K562 (cell line): ENCODE results near the gene EEF1AKMT4. TPM values are rescaled to one million over a fixed set of nuclear protein-coding genes. Genes with fewer than 3 reads are reported as not detected.

Source experiments
- CBFA2T3 ChIP-seq: fragments of 450-650 bp; IDR thresholded peaks from 2 replicates; pipeline ENCODE4 v1.6.1; 2017
- CTCF ChIP-seq, 3 experiments: IDR thresholded peaks in 2 of 3; conservative IDR thresholded peaks in 1 of 3; 2 replicates each; pipeline ENCODE4 v1.5.1; 2011 to 2012; ENCODE audit warnings: low read length in 3 of 3, mild to moderate bottlenecking in 3 of 3, control low read depth in 2 of 3, improper control_type of control experiment in 1 of 3, inconsistent platforms in 1 of 3, low read depth in 1 of 3, mixed read lengths in 1 of 3, moderate library complexity in 1 of 3; ENCODE audit not compliant: insufficient read depth in 2 of 3
- GMEB1 ChIP-seq: fragments of 250-450 bp; sonication (Bioruptor Pico); IDR thresholded peaks from 2 replicates; pipeline ENCODE4 v1.4.0; 2020; ENCODE audit warnings: mild to moderate bottlenecking
- NR2F6 ChIP-seq: fragments of 450-650 bp; formaldehyde crosslinking; IDR thresholded peaks from 2 replicates; pipeline ENCODE4 v1.4.0; 2020; ENCODE audit warnings: mild to moderate bottlenecking
- NR4A1 ChIP-seq, 2 experiments: fragments of 250-450 bp in 1 of 2; fragments of 450-650 bp in 1 of 2; sonication (Bioruptor Pico) in 1 of 2; IDR thresholded peaks; 2 replicates each; pipeline versions ENCODE4 v1.4.0 to v1.6.1; 2016 to 2020; ENCODE audit warnings: mild to moderate bottlenecking in 2 of 2, missing compliant biosample characterization in 1 of 2, missing genetic modification characterization in 1 of 2, moderate library complexity in 1 of 2
- PBX2 ChIP-seq, 2 experiments: IDR thresholded peaks in 1 of 2; conservative IDR thresholded peaks in 1 of 2; 2 replicates each; pipeline ENCODE4 v1.6.1; 2016; ENCODE audit warnings: low read depth in 2 of 2, mild to moderate bottlenecking in 1 of 2, missing compliant biosample characterization in 1 of 2, missing genetic modification characterization in 1 of 2, moderate library complexity in 1 of 2
- POLR2B ChIP-seq: fragments of 450-650 bp; IDR thresholded peaks from 2 replicates; pipeline ENCODE4 v1.6.1; 2018; ENCODE audit warnings: low read depth; ENCODE audit not compliant: partially characterized antibody
- PYGO2 ChIP-seq: fragments of 450-650 bp; IDR thresholded peaks from 2 replicates; pipeline ENCODE4 v1.6.1; 2016; ENCODE audit warnings: mild to moderate bottlenecking, missing genetic modification characterization, moderate library complexity, missing compliant biosample characterization
- TRIM25 ChIP-seq: fragments of 450-650 bp; IDR thresholded peaks from 2 replicates; pipeline ENCODE4 v1.7.0; 2016; ENCODE audit warnings: borderline replicate concordance
- ZBTB34 ChIP-seq: fragments of 250-450 bp; sonication (Bioruptor Pico); IDR thresholded peaks from 2 replicates; pipeline ENCODE4 v1.8.0; 2021; ENCODE audit warnings: mild to moderate bottlenecking, moderate library complexity
- ZFP1 ChIP-seq: fragments of 450-650 bp; formaldehyde crosslinking; IDR thresholded peaks from 2 replicates; pipeline ENCODE4 v1.4.0; 2020; ENCODE audit warnings: mild to moderate bottlenecking, mixed read lengths
- ZNF696 ChIP-seq: fragments of 250-450 bp; sonication (Bioruptor Pico); conservative IDR thresholded peaks from 2 replicates; pipeline ENCODE4 v1.4.0; 2020; ENCODE audit warnings: mild to moderate bottlenecking, moderate library complexity
- polyA plus RNA-seq, 8 experiments: library from polyadenylated mRNA; depleted of rRNA in 4 of 8; stranded (reverse) in 5 of 8; unstranded in 3 of 8; fragments of >200 nt; fragmentation: Nextera tagmentation in 2 of 8; fragmentation: Illumina TruSeq in 1 of 8; extraction: Ambion mirVana in 2 of 8; extraction: Trizol in 1 of 8; gene quantifications; 2 replicates each; pipeline versions ENCODE4 v1.2.1 to v1.2.3, GENCODE V29; 2011 to 2014; ENCODE audit warnings: inconsistent platforms in 1 of 8, missing spikeins in 1 of 8
- total RNA-seq, 7 experiments: library from RNA; depleted of rRNA in 6 of 7; stranded (reverse); fragments of >200 nt in 6 of 7; fragmentation: Illumina TruSeq in 2 of 7; extraction: Trizol in 2 of 7; gene quantifications; 2 replicates each; pipeline versions ENCODE4 v1.2.1 to v1.2.3, GENCODE V29; 2011 to 2021; ENCODE audit warnings: low replicate concordance in 1 of 7

The EEF1AKMT4 gene
- total and polyA plus RNA-seq, 9 of the 15 experiments (the other 6 are each of a cell fraction or from before 2014, with no cell fraction given): 10.3 to 49.4 (median 18.9) TPM

GRCh38 chr3:184248454-184249411, 739 bp upstream of the EEF1AKMT4 start, which contains the start of gene ALG3 (continued):
- TF ChIP-seq CTCF (IDR thresholded peaks at IDR 0.05 in 2 of 3, conservative IDR thresholded peaks at IDR 0.05 in 1 of 3; ENCODE audit: insufficient read depth in 2 of 3, low read depth in 1 of 3, low read length in 3 of 3): no peak
- no peak for TF ChIP-seq TRIM25
- TF ChIP-seq ZBTB34: no peak
- no peak for TF ChIP-seq NR4A1 (CRISPR knock-in tag; IDR thresholded peaks at IDR 0.05)
- 0 out of 2 replicates have a peak, but pooled peaks have one; percentile 48 for TF ChIP-seq NR4A1 (tag; IDR thresholded peaks at IDR 0.05)
- TF ChIP-seq ZFP1 (CRISPR knock-in tag): no peak
- TF ChIP-seq NR2F6 (CRISPR knock-in tag): no peak
- 0 out of 2 replicates have a peak, but pooled peaks have one; percentile 41 for TF ChIP-seq GMEB1 (CRISPR knock-in tag)
- peak; percentile 88 for TF ChIP-seq POLR2B
- TF ChIP-seq CBFA2T3: 0 out of 2 replicates have a peak, but pooled peaks have one; percentile 17
- 0 out of 2 replicates have a peak, but pooled peaks have one; percentile 16 for TF ChIP-seq PYGO2
- TF ChIP-seq PBX2 (CRISPR knock-in tag; IDR thresholded peaks at IDR 0.05; ENCODE audit: low read depth): no peak
- TF ChIP-seq PBX2 (tag; conservative IDR thresholded peaks at IDR 0.05; ENCODE audit: low read depth): no peak
- no peak for TF ChIP-seq ZNF696 (CRISPR knock-in tag)
